Activated CD4-positive, alpha-beta T cell treated with anti-CD3 and anti-CD28 coated beads, Interleukin-2, Interleukin-6, amounts not matched to agents 100 ng/mL and 50 ng/mL, durations not matched to agents 16 hours and 8 hours (primary cell): Measurements from ENCODE around the gene OBP2B.
"Not testable (repeated sequence)": the region's sequence is repeated elsewhere in the genome, so short reads cannot be mapped to it uniquely, and the experiment has no call there.

Experiments
- DNase-seq: peaks from one replicate; pipeline ENCODE4 v3.0.0-alpha.2; 2020

The OBP2B gene

DNA sequence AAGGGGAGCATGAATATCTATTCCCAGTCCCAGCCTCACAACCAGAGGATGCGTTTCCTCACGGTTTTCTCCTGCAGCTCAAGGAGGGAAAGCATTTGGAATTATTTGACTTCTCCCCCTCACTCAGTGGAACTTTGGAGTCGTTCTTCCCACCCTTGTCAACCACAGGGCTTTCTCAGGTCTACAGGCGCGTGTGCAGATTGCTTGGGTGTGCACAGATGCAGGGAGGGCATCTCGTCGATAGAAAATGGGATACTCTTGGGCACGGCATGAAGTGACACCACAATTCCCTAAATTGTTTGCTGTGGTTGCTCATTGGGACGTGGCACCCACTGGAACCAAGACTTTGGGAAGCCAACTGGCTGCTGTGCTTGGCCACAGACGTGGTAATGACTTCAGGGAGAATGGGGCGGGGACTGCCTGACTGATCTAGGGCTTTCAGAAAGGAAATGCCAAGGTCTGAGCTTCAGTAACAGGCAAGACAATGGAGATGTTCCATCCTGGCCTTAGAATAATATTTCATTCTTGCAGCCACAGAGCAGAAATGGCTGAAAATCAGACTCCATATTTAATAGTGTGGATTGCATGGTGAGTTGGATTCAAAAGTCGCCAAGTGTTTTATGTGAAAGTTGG, 12.2 kb upstream of the OBP2B start:
- peak; percentile 14 for DNase-seq

DNA sequence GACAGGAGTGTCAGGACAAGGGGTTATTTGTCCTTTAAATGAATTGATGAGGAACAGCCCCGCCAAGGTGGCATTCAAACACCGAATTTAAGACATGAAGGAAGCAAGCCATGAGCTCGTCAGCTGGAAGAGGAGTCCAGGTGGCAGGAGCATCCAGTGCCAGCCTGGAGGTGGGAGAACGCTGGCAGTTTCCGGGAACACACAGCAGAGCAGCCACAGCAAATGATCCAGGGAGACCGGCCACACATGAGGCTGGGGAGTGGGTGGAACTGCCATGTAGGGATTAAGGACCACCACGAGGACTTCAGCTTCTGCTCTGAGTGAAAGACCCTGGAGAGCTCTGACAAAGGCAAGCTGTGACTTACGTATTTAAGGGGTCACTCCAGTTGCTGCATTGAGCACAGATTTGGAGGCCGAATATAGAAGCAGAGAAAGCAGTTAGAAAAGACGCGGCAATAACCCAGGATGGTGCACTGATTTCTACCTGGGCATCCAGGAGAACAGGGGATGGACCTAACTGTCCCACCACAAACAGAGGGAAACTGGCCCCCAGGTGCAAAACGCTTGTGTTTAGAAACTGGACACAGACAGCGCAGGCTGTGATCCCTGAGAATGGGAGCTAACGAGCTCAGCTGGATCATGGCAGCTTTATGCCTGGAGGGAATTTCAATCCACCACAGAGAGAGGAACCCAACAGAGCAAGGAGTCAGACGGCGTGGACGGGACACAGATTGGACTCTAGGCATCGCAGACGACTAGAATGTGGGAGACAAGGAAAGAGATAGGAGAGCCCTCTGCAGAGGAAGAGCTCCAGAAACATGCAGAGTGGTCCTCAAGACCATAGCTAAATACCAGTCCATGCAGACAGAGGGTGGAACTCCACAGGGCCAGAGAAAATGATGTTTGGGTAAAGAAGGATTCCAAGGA, 9.3 kb upstream of the OBP2B start:
- DNase-seq, result not testable (repeated sequence)

DNA sequence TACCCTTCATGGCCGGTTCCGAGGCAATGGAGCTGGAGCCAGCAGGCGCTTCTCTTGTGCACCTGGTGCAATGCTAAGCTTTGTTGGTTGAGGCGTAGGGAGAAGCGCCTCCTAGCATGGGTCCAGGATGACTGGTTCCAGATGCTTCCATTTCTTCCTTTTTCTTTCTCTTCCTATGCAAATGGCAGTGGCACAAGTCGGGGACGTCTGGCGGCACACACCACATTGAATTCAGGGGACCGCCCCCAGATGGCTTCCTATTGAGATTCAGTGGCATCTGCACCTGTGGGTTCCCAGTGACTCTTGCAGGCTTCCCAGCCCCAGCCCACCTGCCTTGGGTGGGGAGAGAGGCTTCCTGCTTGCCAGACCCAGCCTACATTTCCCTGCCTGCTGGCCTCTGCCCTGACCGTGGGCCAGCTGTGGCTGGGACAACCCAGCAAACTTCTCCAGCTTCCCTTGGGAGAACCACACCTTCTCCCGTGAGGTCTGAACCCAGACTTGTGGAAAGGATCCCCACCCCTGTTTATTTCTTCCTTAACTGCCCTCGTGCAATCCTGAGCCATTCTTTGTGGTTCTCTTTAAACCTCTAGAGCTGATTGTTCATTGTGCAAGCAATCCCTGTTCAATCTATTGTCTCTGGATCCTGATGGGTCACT, 8.4 kb upstream of the OBP2B start:
- DNase-seq, result not testable (repeated sequence)

DNA sequence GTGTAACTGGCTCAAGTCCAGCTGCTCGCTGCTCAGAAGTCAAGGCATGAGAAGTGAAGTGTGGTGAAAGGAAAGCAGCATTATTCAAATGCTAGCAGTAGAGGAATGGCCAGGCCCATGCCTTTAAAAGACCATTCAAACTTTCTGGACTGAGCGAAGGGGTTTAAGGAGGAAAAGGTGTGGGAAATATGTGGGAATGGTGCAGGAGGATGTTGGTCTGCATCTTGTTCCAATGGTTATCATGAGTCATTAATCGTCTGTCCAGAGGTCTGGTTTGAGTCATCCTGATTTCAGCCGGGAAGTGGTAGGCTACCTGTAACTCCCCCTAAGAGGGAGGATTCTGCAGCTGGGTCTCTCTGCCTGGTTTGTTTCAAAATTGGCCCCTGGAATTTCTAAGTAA, 5.2 kb upstream of the OBP2B start:
- DNase-seq, result not testable (repeated sequence)

DNA sequence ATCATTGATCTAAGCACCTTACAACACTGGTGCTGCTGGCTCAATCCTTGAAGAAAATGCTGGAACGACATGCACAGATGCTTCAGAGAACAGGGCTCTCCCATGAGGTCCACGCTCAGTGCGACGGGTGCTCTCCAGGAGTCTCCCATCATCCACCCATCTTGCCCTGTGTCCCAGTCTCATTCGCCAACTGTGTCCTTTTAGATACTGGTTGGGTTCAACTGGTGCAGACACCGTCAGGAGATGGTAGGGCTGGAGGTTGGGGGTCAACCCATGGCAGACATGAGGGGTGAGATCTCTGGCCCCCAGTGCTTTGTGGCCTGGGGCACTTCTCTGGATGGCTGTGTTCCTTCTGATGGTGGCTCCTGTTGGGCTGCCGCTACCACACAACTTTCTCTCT, 1.6 kb upstream of the OBP2B start:
- DNase-seq, result no peak

DNA sequence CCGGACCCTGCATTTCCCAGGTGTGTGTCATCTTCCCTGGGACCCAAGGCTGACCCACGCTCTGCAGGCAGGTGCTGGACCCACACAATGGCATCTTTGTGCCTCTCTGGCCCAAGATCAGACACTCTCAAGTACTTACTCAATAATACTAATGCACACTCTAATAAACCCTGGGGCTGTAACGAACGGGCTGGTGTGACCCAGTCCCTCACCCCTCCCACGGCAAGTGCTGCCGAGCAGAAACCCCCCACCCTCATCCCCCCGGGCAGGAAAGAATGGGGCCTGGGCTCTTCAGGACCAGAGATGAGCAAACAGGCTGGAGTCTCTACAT, 1.1 kb upstream of the OBP2B start:
- no peak for DNase-seq

DNA sequence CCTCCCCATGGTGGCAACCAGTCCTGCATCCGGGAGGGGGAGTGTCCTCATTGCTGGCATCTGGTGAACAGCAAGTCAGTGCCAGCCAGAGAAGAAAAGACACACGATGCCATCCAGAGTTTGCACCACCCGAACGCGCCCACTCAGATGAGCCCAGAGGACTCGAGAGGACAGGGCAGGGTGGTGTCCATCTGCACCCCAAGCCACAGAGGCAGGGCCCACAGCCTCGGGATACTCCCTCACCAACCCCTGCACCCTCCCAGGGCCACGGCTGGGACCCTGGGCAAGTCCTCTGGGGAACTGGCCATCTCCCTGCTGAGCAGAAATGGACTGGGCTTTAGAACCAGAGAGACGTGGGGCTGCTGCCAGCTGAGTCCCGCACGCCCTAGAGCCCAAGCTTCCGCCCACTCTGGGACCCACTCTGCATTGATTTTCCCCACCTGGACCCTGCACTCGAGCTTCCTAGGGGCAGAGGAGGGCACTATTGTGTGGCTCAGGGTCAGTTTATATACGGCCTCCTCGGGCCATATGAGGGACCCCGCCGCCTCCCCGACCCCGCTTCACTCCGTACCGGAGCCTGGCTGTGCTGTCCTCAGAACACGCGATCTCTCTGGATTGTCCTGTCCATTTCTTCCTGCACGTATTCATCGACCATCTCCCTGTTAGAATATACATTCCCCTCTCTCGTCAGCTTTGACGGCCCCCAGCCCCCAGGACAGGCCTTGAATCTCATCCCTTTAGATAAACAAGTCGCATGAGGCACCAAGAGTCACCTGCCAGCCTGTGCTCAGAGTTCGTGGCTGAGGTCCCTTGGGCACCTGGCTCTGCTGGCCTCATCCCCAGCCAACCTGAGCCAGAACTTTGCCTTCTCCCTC, 514 bp upstream of the OBP2B start:
- DNase-seq, result not testable (repeated sequence)

DNA sequence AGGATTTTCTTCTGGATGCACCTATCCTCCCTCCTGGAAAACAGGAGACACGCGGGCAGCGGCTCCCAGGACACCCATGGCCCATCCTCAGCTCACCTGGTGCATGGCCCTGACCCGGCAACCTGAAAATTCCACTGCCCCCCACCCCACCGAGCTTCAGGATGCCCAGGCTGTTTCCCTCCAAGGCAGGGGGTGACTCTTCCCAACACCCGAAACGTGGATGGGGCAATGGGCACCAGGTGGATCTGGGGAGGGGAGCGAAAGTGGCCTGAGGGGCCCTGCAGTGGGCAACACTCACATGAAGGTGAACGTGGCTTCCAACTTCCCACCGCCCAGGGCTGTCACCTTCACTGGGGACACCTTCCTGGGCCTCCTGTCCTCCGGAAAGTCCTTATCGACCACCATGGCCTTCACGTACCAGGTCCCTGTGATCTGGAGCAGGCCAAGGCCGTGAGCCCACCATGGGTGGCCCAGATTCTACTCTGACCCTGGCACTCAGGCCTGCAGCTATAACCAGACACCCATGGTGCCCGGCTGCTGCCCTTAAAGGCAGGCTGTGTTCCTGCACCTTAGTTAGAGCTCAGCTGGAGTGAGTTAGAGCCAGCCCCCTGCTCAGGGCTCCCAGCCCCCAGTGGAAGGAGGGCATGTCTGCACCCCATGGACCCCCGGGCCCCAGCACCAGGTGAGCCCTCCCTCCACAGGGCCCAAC, 725 bp downstream of the OBP2B start:
- DNase-seq, result not testable (repeated sequence)

DNA sequence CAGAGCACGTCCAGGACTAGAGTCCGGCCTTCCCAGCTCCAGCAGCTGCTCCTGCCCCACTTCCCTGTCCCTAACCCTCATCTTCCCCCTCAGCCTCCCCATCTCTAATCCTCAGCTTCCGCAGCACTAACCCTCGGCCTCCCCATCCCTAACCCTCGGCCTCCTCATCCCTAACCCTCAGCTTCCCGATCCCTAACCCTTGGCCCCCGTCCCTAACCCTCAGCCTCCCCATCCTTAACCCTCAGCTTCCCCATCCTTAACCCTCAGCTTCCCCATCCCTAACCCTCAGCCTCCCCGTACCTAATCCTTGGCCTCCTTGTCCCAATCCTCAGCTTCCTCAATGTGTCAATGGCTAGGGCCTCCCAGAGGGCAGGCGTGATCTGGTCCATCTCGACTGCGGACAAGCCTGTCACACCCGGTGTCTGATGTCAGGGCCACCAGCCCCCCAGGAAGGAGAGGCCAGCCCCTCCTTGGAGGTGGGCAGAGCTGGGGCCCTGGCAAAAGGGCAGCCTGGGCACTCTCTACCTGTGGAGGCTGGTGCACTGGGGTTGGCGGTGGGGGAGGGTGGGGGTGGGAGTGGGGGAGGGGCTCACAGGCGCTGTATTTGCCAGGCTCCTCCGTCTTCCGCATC, 1.4 kb downstream of the OBP2B start:
- no peak for DNase-seq

DNA sequence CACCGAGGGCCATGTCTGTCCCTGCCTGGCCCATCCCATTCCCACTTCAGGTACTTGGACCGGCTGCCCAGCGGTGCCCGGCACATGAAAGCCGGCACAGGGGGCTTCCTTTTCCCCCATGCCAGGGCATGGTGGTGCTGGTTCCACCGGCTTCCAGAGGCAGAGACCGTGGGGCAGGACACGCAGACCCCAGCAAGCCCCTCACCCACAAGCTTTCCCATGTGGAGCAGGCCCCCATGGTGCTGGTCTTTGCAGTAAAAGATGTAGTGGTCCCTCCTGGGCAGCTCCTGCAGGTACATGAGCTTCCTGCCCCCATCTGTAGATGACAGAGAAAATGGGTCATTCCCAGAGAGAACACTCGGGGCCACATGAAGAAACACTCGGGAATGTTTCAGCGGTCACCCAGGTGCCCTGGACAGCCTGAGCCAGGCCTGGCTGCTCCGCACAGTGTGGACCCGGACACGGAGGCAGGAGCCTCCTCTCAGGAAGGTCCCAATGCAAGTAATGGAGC, 2.0 kb downstream of the OBP2B start:
- no peak for DNase-seq

DNA sequence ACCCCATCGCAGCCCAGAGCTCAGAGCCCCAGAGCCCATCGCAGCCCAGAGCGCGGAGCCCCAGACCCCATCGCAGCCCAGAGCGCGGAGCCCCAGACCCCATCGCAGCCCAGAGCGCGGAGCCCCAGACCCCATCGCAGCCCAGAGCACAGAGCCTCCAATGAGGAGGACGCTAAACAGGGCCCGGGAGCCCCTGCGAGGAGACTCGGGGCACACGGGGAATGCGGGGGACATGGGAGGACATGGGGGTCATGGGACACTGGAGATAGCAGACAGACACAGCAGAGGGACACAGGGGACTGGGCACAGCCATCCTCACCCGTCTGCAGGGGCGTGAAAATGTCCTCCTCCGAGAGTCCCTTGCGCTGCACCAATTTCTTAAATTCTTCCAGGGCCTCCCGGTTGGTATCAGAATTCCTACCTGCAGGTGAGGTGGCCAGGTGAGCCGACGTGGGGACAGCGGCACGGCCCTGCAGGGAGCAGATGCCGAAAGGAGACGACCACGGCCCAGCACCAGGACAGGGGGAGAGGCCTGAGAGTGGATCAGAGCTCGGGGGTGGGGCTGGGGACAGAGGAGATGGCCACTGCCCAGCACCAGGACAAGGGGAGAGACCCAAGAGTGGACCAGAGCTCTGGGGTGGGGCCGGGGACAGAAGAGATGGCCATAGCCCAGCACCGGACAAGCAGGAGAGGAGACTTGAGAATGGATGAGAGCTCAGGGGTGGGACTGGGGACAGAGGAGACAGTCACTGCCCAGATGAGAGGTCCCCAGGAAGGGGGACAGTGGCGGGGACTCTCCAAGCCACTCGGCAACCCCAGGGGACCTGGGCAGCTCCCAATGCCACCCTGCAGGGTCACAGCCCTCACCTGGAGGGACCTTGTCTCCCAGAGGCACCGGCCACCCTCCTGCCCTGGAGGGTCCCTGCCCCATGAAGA, 2.8 kb downstream of the OBP2B start:
- no peak for DNase-seq

DNA sequence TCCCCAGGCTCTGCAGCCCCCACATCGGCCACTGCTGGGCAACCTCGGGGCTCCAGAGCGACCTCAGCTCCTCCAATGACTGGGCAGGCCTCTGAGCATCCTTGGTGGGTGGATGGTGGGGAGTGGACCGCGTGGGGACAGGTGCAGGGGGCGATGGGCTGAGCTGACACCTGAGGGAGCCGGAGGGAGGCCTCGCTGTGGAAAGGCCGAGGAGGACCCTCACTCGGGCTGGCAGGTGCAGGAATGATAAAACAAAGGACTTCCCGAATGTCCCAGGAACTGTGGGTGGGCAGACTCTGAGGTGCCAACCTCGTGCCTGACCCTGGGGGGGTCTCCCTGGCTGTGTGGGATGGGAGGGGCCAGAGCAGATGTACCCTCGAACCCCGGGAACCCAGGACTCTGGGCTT, 3.6 kb downstream of the OBP2B start:
- DNase-seq, result not testable (repeated sequence)

DNA sequence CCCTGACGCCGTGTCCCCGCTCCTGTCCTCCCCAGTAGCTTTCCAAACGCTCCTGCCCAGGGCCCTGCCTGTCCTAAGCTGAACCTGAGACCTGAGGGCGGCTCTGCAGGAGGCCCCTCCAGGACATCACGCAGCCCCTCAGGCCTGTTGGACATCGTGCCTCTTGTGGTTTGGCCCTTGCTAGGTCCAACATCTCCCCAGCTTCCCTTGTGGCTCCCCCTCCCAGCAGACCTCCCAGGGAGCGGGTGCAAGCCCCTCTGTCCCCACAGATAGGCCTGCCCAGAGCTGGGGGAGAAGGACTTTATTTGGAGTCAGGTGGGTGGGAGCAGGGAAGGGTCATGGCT, 4.1 kb downstream of the OBP2B start:
- DNase-seq, result no peak

DNA sequence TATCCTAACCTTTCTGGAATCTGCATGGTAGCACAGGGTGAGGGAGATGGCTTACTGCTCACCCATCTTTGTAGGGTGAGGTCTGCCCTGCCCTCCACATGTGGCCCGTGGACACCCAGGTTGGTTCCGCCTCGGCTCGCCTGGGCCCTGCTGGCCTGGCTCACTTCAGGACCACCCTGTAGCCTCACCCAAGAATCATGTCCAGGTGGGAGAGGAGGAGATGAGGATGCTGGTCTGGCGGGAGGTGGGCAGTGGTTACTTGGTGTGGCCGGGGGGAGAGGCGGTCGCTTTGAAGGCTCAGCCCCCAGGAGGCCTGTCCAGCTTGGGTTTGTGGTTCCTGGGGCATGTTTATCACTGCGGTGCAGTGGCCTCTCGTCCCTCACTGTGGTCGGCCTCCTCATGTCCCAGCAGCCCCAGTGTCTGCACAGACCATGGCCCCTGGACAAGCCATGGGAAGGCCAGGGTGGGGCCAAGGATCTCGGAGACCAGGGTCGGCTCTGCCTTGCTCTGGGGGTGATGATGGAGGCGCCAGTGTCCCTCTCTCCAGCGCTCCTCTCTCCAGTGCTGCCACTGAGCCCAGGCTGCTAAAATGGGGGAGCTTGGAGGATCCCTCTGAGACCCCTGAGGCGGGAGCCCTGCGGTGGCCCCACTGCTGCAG, 4.6 kb downstream of the OBP2B start:
- no peak for DNase-seq

DNA sequence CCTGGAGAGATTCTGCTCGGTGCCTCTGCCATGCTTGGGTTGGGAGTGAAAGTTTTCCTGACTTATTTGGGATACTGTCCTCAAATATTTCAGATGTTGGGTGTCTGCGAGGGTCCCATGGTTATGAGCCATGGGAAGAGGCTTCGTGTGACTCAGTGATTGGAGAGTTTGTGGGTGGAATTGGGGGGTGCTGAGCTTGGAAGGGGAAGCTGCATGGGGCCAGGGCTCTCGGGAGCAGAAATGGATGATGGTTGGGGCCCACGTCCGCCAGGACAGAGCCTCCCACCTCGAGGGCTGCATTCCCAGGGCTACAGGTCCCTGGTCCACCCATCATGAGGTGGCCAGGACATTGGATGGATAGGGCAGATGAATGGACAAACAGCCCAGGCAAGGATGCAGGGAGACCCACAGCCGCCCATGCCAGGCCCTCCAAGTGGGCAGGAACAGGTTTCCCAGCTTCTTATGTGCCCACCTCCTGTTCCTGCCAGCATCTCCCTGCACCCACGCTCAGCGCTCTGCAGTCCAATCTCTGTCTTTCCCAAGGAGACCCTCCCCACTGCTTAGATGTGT, 5.5 kb downstream of the OBP2B start:
- DNase-seq, result no peak

DNA sequence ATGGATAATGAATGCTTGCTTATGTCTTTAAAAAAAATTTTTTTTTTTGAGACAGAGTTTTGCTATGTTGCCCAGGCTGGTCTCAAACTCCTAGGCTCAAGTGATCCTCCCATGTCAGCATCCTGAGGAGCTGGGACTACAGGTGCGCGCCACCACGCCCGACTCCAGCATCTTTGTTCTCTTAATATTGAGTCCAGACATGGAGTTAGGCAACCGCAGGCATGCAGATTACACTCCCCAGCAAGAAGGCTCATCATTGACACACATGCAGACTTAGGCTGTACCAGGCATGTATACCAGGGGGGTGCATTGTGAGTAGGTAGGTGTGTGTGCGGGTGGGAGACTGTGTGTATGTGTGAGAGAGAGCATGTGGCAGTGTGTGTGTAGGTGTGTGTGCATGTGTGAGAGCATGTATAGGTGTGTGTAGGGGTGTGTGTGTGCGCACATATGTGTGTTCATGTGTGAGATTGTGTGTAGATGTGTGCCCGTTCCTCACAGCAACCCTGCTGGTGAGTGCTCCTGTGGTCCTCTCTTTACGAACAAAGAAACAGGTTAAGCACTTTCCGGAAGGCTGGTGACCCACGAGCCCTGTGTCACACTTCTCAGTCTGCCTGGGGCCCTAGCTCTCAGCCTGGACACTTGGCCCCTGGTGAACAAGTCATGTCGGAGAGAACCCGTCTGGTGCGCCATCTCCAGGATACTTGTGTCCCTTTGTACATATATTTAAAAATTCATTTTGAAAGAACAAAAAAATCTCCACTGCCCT, 6.2 kb downstream of the OBP2B start:
- no peak for DNase-seq

DNA sequence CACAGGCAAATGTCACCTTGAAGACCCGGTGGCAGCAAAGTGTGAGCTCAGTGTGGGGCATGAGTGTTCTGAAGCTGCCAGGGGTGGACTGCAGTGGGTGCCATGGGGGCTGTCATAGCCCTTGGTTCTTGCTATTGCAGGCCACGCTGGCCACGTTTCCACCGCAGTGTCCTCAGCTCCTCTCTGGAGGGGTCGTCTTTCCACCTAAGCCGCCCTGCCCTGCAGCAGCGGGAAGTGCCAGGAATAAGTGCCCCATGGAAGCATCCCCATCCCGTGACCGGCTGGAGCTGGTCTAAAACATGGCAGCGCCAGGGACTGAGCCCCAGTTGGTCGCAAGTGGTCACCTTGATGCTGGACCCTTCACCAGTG, 6.9 kb downstream of the OBP2B start:
- no peak for DNase-seq

DNA sequence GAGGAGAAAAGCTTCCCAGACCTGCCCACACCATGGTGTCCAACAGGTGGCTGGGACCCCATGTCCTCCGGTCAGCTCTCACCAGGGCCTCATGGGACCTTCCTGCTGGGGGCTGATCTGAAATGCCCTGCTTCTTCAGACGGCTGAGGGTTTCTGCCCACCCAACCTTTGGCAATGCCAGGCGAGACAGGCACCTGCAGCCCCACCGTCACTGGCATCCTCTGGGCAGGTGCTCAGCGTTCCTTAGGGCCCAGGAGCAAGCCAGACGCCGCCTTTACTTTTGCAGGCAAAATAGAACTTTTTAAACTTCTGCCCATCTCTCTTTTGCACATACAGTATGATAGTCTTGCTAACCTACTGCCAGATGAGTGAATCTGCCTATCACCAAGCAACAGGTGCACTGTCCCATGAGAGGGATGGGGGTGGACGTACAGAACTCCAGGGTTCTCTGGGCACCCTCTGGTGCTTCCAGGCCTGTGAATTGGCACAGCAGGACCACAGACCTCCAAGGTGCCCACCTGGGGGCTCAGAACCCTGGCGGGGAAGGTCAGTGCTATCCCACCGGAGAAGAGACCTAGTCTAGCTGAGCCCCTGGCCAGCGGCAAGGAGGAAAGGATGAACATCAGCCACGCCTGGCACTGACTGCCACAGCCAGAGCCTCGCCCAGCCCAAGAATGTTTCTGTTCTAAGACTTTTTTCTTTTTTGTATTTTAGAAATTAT, 7.5 kb downstream of the OBP2B start:
- DNase-seq, result no peak
